Ascending aorta (tissue), 2 donors: ENCODE results near the gene RBM20. TPM values are rescaled to one million over a fixed set of nuclear protein-coding genes. Genes with fewer than 3 reads are reported as not detected.
A peak's percentile ranks its signal among the peaks of the same experiment; 100 is the strongest.

Source experiments
- DNase-seq, 2 donors: peaks; one replicate each; pipeline ENCODE4 v3.0.0-alpha.2; 2019; ENCODE audit warnings: low spot score in 2 of 2
- H3K27ac ChIP-seq, 2 donors: fragments of 200-600 bp; sonication (generic); one replicate each; pipeline ENCODE4 v1.5.1; 2016 to 2017; ENCODE audit warnings: mild to moderate bottlenecking in 1 of 2
- H3K27me3 ChIP-seq: fragments of 200-600 bp; sonication (generic); one replicate; pipeline ENCODE4 v1.5.1; 2017
- H3K36me3 ChIP-seq, 2 donors: fragments of 200-600 bp; sonication (generic); one replicate each; pipeline ENCODE4 v1.5.1; 2016
- H3K4me1 ChIP-seq, 2 donors: fragments of 200-600 bp; sonication (generic); one replicate each; pipeline ENCODE4 v1.5.1; 2016 to 2017; ENCODE audit warnings: mild to moderate bottlenecking in 1 of 2
- H3K4me3 ChIP-seq, 2 donors: fragments of 200-600 bp; sonication (generic); one replicate each; pipeline ENCODE4 v1.5.1; 2016 to 2017; ENCODE audit warnings: mild to moderate bottlenecking in 1 of 2
- H3K9me3 ChIP-seq, 2 donors: fragments of 200-600 bp; sonication (generic); one replicate each; pipeline ENCODE4 v1.5.1; 2016
- intact Hi-C: fragments of 100-400 bp; cut with DNase I; formaldehyde crosslinking; loops from one replicate; pipeline ENCODE4 v1.15.1; 2023
- total RNA-seq: library from RNA; depleted of rRNA; stranded (reverse); fragments of >200 nt; gene quantifications from one replicate; pipeline ENCODE4 v1.1.0, GENCODE V29; 2016
- TF ChIP-seq, protein P1 (sequence below), 3 experiments: fragments of 200-600 bp in 2 of 3; fragments of 450-650 bp in 1 of 3; sonication (generic) in 2 of 3; IDR thresholded peaks; one replicate each; pipeline ENCODE4 v1.5.1; 2016 to 2019; ENCODE audit warnings: antibody characterized with exemption in 3 of 3, mild to moderate bottlenecking in 1 of 3, moderate library complexity in 1 of 3

The RBM20 gene
- total RNA-seq, 1 donor from 2014 or later: 4.8 TPM

DNA sequence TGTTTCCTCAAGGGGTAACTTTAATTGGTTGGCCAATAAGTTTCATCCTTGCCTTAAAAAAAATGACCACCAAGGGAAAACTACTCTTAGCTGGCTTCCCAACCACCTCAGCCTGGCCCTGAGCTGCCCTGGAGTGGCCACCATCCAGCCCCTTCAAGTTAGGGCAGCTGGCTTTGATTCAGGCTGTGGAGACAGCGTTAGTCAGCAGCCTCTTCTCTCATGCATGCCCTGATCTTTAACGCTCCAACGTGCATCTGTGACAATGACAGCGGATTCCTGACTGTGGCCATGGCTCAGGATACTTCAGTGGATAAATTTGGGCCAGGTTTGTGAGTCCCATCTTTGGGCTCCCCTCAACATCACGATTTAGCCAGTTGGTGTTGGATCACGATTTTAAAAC lies 111.6 kb downstream of the RBM20 start:
- Histone ChIP-seq H3K9me3 (no peaks in the 10 kb centered on the region), H3K4me1 (peaks cover 3 to 4% of the 10 kb centered on the region in 2 donors), H3K27ac (no peak overlapping the region), H3K27me3 (no peaks in the 10 kb centered on the region), H3K4me3 (no peak overlapping the region), H3K36me3 (no peaks in the 10 kb centered on the region)
- intact Hi-C loops: no loop called here
- no peak for DNase-seq
- TF ChIP-seq, protein P1, sequence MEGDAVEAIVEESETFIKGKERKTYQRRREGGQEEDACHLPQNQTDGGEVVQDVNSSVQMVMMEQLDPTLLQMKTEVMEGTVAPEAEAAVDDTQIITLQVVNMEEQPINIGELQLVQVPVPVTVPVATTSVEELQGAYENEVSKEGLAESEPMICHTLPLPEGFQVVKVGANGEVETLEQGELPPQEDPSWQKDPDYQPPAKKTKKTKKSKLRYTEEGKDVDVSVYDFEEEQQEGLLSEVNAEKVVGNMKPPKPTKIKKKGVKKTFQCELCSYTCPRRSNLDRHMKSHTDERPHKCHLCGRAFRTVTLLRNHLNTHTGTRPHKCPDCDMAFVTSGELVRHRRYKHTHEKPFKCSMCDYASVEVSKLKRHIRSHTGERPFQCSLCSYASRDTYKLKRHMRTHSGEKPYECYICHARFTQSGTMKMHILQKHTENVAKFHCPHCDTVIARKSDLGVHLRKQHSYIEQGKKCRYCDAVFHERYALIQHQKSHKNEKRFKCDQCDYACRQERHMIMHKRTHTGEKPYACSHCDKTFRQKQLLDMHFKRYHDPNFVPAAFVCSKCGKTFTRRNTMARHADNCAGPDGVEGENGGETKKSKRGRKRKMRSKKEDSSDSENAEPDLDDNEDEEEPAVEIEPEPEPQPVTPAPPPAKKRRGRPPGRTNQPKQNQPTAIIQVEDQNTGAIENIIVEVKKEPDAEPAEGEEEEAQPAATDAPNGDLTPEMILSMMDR (IDR thresholded peaks at IDR 0.05): no peak

DNA sequence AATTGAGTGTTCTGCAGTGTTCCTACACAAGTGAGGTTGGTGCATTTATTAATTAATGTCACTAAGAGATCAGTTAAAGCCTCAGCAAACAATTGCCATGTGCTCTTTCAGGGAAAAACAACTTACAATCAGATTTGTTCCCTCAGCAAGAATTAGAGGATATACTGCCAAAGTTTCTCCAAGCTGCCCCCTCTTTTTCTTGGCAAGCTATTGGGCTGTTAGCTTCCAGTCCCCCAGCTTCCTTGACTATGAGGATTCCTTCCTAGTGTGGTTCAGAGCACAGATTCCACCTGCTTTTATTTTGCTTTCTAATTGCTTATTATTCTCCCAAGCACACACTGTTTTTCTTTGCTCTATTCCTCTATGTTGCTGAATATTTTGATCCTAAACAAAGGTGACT lies 112.7 kb downstream of the RBM20 start:
- intact Hi-C loops: no loop called here
- TF ChIP-seq, protein P1 (IDR thresholded peaks at IDR 0.05): no peak
- no peaks in the 10 kb centered on the region for H3K27me3 ChIP-seq
- H3K4me1 ChIP-seq: peaks cover 3 to 4% of the 10 kb centered on the region in 2 donors
- H3K36me3 ChIP-seq: no peaks in the 10 kb centered on the region
- H3K9me3 ChIP-seq: no peaks in the 10 kb centered on the region
- DNase-seq: no peak
- no peak overlapping the region for H3K27ac ChIP-seq
- no peak overlapping the region for H3K4me3 ChIP-seq

DNA sequence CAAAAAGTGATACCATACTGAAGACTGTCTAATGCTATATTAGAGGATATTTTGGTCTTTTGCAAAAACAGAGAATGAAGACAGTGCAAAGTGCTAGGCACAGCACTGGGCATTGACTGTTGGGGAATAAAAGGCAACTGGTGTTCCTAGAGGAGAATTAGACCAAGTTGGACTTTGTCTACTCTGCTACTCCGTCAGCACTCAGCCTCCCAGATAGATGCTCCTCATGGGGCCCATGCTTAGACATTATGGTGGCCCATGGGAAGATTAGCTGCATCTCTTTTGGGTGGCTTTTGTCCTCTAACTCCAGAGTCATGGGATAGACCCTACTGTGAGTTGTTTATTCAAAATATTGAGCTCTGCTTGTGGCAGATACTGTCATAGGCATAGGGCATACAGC lies 113.5 kb downstream of the RBM20 start:
- no peak for DNase-seq
- H3K4me1 ChIP-seq: peaks cover 3 to 7% of the 10 kb centered on the region in 2 donors
- intact Hi-C loops: no loop called here
- no peaks in the 10 kb centered on the region for H3K36me3 ChIP-seq
- no peak overlapping the region for H3K4me3 ChIP-seq
- no peaks in the 10 kb centered on the region for H3K9me3 ChIP-seq
- no peaks in the 10 kb centered on the region for H3K27me3 ChIP-seq
- H3K27ac ChIP-seq: no peak overlapping the region
- TF ChIP-seq, protein P1 (IDR thresholded peaks at IDR 0.05): no peak

DNA sequence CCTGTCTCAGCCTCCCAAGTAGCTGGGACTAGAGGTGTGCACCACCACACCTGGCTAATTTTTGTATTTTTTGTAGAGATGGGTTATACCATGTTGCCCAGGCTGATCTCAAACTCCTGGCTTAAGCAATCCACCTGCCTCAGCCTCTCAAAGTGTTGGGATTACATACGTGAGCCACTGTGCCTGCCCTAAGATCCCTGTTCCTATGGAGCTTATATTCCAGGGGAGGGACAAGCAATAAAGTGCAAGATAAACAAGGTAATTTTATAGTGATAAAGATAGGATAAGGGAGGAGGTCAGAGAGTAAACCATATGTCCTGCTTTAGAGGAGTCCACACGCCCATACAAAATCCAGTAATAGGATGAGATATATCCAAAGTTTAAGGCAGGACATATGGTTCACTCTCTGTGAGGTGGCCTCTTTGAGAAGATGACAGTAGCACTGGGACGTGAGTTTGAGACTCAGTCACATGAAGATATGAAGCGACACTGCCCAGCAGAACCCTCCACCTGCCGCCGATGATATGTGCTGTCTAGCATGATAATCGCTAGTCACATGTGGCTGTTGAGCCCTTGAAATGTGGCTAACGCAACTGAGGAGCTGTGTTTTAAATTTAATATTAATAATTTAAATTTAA lies 114.1 kb downstream of the RBM20 start:
- peaks cover 3 to 7% of the 10 kb centered on the region in 2 donors for H3K4me1 ChIP-seq
- no peaks in the 10 kb centered on the region for H3K9me3 ChIP-seq
- H3K27ac ChIP-seq: peak overlapping the region; percentile 68 to 79
- TF ChIP-seq, protein P1 (IDR thresholded peaks at IDR 0.05): no peak
- H3K27me3 ChIP-seq: no peaks in the 10 kb centered on the region
- no peak overlapping the region for H3K4me3 ChIP-seq
- no peaks in the 10 kb centered on the region for H3K36me3 ChIP-seq
- intact Hi-C loops: no loop called here
- DNase-seq: no peak

DNA sequence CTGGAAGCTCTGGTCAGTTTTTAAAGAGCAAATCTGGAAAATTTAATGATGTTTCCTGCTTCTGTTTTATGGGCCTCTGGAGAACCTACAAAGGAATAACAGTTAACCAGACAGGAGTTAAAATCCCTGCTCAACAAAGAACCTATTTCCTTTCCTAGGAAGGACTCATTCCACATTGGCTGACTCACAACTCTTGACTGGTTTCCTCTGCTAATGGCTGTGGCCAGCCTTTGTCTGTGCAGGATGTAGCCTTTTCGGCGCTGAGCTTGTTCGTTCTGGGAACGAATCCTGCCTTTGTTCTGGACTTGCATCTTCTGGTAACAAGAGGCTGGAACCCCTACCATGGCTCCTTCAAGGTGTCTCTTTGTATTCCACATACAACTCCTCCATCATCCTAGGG lies 114.8 kb downstream of the RBM20 start:
- Histone ChIP-seq H3K36me3 (no peaks in the 10 kb centered on the region), H3K9me3 (no peaks in the 10 kb centered on the region), H3K4me1 (peaks cover 3 to 7% of the 10 kb centered on the region in 2 donors), H3K4me3 (peak overlapping the region in 1 of 2 donors; percentile 17), H3K27me3 (no peaks in the 10 kb centered on the region), H3K27ac (peak overlapping the region; percentile 68 to 79)
- intact Hi-C loops: no loop called here
- DNase-seq: no peak
- TF ChIP-seq, protein P1 (IDR thresholded peaks at IDR 0.05): no peak
